Measurements from ENCODE around the gene CAMK1D. TPM values are rescaled to one million over a fixed set of nuclear protein-coding genes. Genes with fewer than 3 reads are reported as not detected.
A peak's percentile ranks its signal among the peaks of the same experiment; 100 is the strongest.
"Not testable (repeated sequence)": the region's sequence is repeated elsewhere in the genome, so short reads cannot be mapped to it uniquely, and the experiment has no call there.

The CAMK1D gene
- total RNA-seq, 1 experiment from 2014 or later, result 3.8 TPM

GRCh38 chr10:12806228-12807095 is 457.1 kb downstream of the CAMK1D start:
- DNase-seq (ENCODE audit: low read depth in 1 of 2, low spot score in 2 of 2), result no peak
- Histone ChIP-seq H3K27me3 (replicated peaks) (no peaks in the 10 kb centered on the region), H3K4me1 (replicated peaks) (no peaks in the 10 kb centered on the region), H3K36me3 (no peaks in the 10 kb centered on the region), H3K4me3 (no peak overlapping the region), H3K9me3 (replicated peaks) (no peaks in the 10 kb centered on the region), H3K27ac (no peak overlapping the region)

DNA sequence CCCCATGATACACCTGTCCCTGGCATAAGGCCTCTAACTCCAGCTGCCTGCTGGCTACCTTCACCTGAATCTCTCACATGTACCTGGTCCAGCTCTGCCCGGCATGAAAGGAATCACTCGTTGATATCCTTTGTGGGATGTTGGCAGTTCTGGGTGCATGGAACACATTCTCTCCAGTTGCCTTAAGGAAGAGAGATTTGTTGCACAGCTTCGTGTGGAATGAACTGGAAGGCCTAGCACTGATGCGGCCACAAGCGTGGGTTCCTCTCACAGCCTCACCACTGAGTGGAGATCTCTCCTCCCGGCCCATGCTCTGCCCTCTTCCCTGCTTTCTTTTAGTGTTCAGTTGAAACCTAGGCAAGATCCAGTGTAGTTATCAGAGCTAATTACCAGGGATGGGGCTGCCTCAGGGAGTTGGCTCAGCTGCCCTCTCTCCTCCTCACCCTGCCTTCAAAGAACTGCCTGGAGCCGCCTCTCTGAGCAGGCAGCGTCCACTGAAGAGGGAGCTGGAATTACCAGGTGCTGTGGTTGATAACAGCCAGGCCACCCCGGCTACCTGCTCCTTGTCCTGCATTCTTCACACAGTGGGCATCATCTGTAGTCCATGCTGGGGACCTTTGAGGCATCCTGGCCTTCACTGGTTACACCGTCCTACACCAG is 457.9 kb downstream of the CAMK1D start:
- no peak for DNase-seq (ENCODE audit: low read depth in 1 of 2, low spot score in 2 of 2)
- no peaks in the 10 kb centered on the region for H3K4me1 ChIP-seq (replicated peaks)
- no peaks in the 10 kb centered on the region for H3K27me3 ChIP-seq (replicated peaks)
- no peak overlapping the region for H3K27ac ChIP-seq
- H3K9me3 ChIP-seq (replicated peaks), result no peaks in the 10 kb centered on the region
- H3K4me3 ChIP-seq, result no peak overlapping the region
- H3K36me3 ChIP-seq, result no peaks in the 10 kb centered on the region

DNA sequence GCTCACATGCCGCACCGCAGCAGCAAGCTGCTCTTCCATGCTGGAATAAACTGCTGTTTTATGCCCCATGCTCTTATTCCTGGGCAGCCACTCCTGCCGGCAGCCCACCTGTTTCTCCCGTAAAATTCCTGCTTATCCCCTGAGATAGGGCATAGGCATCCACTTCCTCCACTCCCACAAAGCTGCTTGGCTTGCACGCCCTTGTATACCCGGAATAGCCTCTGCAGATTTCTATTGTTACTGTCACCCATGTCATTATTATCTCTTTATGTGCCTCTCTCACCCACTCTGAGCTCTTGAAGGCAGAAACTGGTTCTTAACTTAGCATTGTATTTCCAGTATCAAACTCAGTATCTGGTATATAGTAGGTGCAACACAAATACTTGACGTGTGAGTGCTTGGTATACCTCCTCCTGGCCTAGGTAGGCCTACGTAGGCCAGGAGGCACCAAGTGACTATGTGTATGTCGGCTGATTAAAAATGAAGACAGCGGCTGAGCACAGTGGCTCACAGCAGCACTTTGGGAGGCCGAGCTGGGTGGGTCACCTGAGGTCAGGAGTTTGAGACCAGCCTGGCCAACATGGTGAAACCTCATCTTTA is 458.8 kb downstream of the CAMK1D start:
- Histone ChIP-seq H3K9me3 (replicated peaks) (no peaks in the 10 kb centered on the region), H3K27ac (no peak overlapping the region), H3K36me3 (no peaks in the 10 kb centered on the region), H3K4me1 (replicated peaks) (no peaks in the 10 kb centered on the region), H3K4me3 (no peak overlapping the region), H3K27me3 (replicated peaks) (no peaks in the 10 kb centered on the region)
- DNase-seq (ENCODE audit: low read depth in 1 of 2, low spot score in 2 of 2), result no peak

DNA sequence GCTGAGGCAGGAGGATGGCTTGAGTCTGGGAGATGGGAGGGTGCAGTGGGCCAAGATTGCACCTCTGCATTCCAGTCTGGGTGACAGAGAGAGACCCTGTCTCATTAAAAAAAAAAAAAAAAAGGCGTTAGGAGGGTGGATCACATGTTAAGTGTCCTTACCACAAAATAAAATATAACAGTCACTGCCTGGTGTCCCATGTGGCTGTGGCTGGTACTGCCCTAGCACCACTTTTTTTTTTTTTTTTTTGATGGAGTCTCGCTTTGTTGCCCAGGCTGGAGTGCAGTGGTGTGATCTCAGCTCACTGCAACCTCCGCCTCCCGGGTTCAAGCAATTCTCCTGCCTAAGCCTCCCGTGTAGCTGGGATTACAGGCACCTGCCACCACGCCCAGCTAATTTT is 460.7 kb downstream of the CAMK1D start:
- not testable (repeated sequence) for H3K27ac ChIP-seq; H3K27me3 ChIP-seq (replicated peaks); H3K4me1 ChIP-seq (replicated peaks); DNase-seq (ENCODE audit: low read depth in 1 of 2, low spot score in 2 of 2); H3K9me3 ChIP-seq (replicated peaks); H3K36me3 ChIP-seq; H3K4me3 ChIP-seq

DNA sequence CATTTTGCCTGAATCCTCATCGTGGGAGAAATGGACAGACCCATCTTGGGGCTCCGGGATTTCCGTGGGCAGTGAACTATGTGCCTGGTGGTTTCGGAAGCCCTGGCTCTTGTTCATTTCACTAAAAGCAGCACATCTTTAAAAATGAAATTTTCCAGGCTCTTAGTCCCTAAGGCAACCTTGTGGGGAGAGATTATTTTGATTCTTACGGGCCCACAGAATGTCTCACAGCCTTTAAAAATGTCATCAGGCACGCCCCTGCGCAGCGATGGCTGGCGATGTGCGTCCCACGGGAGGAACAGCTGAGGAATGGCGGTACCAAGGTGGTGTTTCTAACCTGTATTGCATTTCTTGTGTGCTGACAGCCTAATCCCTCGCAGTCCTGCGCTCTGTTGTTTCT is 462.5 kb downstream of the CAMK1D start:
- Histone ChIP-seq H3K9me3 (replicated peaks) (0 out of 2 replicates have a peak, but pooled peaks cover 2% of the 10 kb centered on the region), H3K36me3 (no peaks in the 10 kb centered on the region), H3K4me1 (replicated peaks) (no peaks in the 10 kb centered on the region), H3K4me3 (no peak overlapping the region), H3K27ac (no peak overlapping the region), H3K27me3 (replicated peaks) (no peaks in the 10 kb centered on the region)
- DNase-seq (ENCODE audit: low read depth in 1 of 2, low spot score in 2 of 2), result no peak

- Histone ChIP-seq H3K4me3 (no peak overlapping the region), H3K27me3 (replicated peaks) (no peaks in the 10 kb centered on the region), H3K9me3 (replicated peaks) (0 out of 2 replicates have a peak, but pooled peaks cover 2% of the 10 kb centered on the region), H3K4me1 (replicated peaks) (no peaks in the 10 kb centered on the region), H3K36me3 (no peaks in the 10 kb centered on the region), H3K27ac (no peak overlapping the region)
- DNase-seq (ENCODE audit: low read depth in 1 of 2, low spot score in 2 of 2), result no peak
Observed at GRCh38 chr10:12812571-12812970, 463.2 kb downstream of the CAMK1D start.

GRCh38 chr10:12814166-12814565 is 464.8 kb downstream of the CAMK1D start:
- DNase-seq (ENCODE audit: low read depth in 1 of 2, low spot score in 2 of 2), result no peak
- Histone ChIP-seq H3K9me3 (replicated peaks) (0 out of 2 replicates have a peak, but pooled peaks cover 2% of the 10 kb centered on the region), H3K27ac (no peak overlapping the region), H3K36me3 (no peaks in the 10 kb centered on the region), H3K4me1 (replicated peaks) (no peaks in the 10 kb centered on the region), H3K4me3 (no peak overlapping the region), H3K27me3 (replicated peaks) (no peaks in the 10 kb centered on the region)

DNA sequence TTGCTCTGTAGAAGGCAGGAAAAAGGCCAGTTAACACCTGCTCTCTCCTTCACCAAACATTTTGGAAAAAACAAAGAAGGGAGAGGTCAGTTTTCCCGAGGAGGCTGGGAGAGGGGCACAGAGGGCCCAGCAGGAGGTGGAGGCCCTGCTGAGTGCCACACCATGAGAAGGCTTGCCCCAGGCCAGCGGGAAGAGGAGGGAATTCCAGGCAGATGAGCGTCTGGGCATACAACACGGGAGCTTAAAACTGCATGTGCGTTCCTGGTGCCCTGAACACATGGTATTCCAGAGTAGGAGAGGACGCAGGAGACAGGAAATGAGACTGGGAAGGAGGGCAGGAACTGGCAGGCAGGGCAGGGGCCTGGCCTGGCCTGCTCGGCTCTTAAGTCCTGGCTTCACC is 469.7 kb downstream of the CAMK1D start:
- no peaks in the 10 kb centered on the region for H3K36me3 ChIP-seq
- no peaks in the 10 kb centered on the region for H3K27me3 ChIP-seq (replicated peaks)
- H3K4me3 ChIP-seq, result no peak overlapping the region
- H3K4me1 ChIP-seq (replicated peaks), result no peaks in the 10 kb centered on the region
- H3K9me3 ChIP-seq (replicated peaks), result 0 out of 2 replicates have a peak, but pooled peaks cover 2% of the 10 kb centered on the region
- no peak overlapping the region for H3K27ac ChIP-seq
- no peak for DNase-seq (ENCODE audit: low read depth in 1 of 2, low spot score in 2 of 2)

DNA sequence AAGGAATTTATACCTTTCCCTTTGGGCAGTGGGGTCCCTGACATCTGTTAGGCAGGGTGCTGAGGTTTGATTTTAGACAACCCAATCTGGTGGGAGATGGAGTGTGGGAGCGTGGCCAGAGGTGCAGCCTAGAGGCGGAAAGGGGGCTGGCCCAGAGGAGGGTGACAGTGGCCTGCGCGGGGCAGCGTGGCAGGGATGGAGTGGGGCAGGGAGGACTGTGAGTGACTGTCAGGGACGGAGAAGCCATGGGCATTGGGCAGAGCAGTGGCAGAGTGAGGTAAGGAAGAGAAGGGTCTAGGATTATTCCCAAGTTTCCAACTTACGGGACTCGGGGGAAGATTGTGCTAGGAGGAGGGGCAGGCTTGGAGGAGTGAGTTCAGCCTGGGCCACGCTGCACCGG is 470.3 kb downstream of the CAMK1D start:
- Histone ChIP-seq H3K4me3 (no peak overlapping the region), H3K4me1 (replicated peaks) (no peaks in the 10 kb centered on the region), H3K27me3 (replicated peaks) (no peaks in the 10 kb centered on the region), H3K9me3 (replicated peaks) (no peaks in the 10 kb centered on the region), H3K27ac (no peak overlapping the region), H3K36me3 (no peaks in the 10 kb centered on the region)
- no peak for DNase-seq (ENCODE audit: low read depth in 1 of 2, low spot score in 2 of 2)

GRCh38 chr10:12822126-12822892 is 473.0 kb downstream of the CAMK1D start:
- H3K27ac ChIP-seq, result no peak overlapping the region
- no peaks in the 10 kb centered on the region for H3K36me3 ChIP-seq

GRCh38 chr10:12822893-12823170 is 473.5 kb downstream of the CAMK1D start:
- Histone ChIP-seq H3K27me3 (replicated peaks) (no peaks in the 10 kb centered on the region), H3K36me3 (no peaks in the 10 kb centered on the region), H3K27ac (no peak overlapping the region), H3K4me1 (replicated peaks) (0 out of 2 replicates have a peak, but pooled peaks cover 3% of the 10 kb centered on the region), H3K9me3 (replicated peaks) (no peaks in the 10 kb centered on the region), H3K4me3 (no peak overlapping the region)
- no peak for DNase-seq (ENCODE audit: low read depth in 1 of 2, low spot score in 2 of 2)

More at GRCh38 chr10:12822126-12822892, 473.0 kb downstream of the CAMK1D start:
- no peak for DNase-seq (ENCODE audit: low read depth in 1 of 2, low spot score in 2 of 2)
- Histone ChIP-seq H3K27me3 (replicated peaks) (no peaks in the 10 kb centered on the region), H3K4me1 (replicated peaks) (0 out of 2 replicates have a peak, but pooled peaks cover 3% of the 10 kb centered on the region), H3K9me3 (replicated peaks) (no peaks in the 10 kb centered on the region), H3K4me3 (no peak overlapping the region)

- no peak overlapping the region for H3K4me3 ChIP-seq
- no peak for DNase-seq (ENCODE audit: low read depth in 1 of 2, low spot score in 2 of 2)
- no peaks in the 10 kb centered on the region for H3K27me3 ChIP-seq (replicated peaks)
- no peak overlapping the region for H3K27ac ChIP-seq
- H3K4me1 ChIP-seq (replicated peaks), result 0 out of 2 replicates have a peak, but pooled peaks cover 3% of the 10 kb centered on the region
- no peaks in the 10 kb centered on the region for H3K36me3 ChIP-seq
- H3K9me3 ChIP-seq (replicated peaks), result no peaks in the 10 kb centered on the region
Observed at GRCh38 chr10:12823328-12823727, 474.0 kb downstream of the CAMK1D start.

- H3K27me3 ChIP-seq (replicated peaks), result no peaks in the 10 kb centered on the region
- peak in 1 of 2 experiments; percentile 15 for DNase-seq (ENCODE audit: low read depth in 1 of 2, low spot score in 2 of 2)
- no peaks in the 10 kb centered on the region for H3K9me3 ChIP-seq (replicated peaks)
- H3K4me3 ChIP-seq, result no peak overlapping the region
- no peaks in the 10 kb centered on the region for H3K36me3 ChIP-seq
- H3K4me1 ChIP-seq (replicated peaks), result 0 out of 2 replicates have a peak, but pooled peaks cover 3% of the 10 kb centered on the region
- H3K27ac ChIP-seq, result no peak overlapping the region
Observed at GRCh38 chr10:12825260-12825849, 476.0 kb downstream of the CAMK1D start.

Data from SJSA1 (cell line).